Osteoblast (primary cell): ENCODE results near the gene KCNJ12. TPM values are rescaled to one million over a fixed set of nuclear protein-coding genes. Genes with fewer than 3 reads are reported as not detected.

Source experiments
- DNase-seq: peaks from one replicate; pipeline ENCODE4 v3.0.0; 2011; ENCODE audit warnings: low spot score, mixed read lengths; ENCODE audit not compliant: insufficient read length; ENCODE audit errors: missing footprints
- H2AFZ ChIP-seq: 2 replicates; pipeline ENCODE4 v1.6.0; 2011; ENCODE audit warnings: mild to moderate bottlenecking, low read length
- H3K27ac ChIP-seq: 2 replicates; pipeline ENCODE4 v1.5.1; 2011; ENCODE audit warnings: mild to moderate bottlenecking, low read depth, low read length, moderate library complexity
- H3K27me3 ChIP-seq: 2 replicates; pipeline ENCODE4 v1.6.0; 2012; ENCODE audit warnings: mild to moderate bottlenecking, control low read depth, inconsistent platforms, low read length, moderate library complexity; ENCODE audit not compliant: insufficient read depth
- H3K36me3 ChIP-seq: 2 replicates; pipeline ENCODE4 v1.5.1; 2011; ENCODE audit warnings: mild to moderate bottlenecking, low read length, control low read depth, moderate library complexity; ENCODE audit not compliant: insufficient read depth
- H3K4me1 ChIP-seq: 2 replicates; pipeline ENCODE4 v1.5.1; 2011; ENCODE audit warnings: mild to moderate bottlenecking, low read length, control low read depth, moderate library complexity; ENCODE audit not compliant: insufficient read depth
- H3K4me2 ChIP-seq: 2 replicates; pipeline ENCODE4 v1.6.0; 2011; ENCODE audit warnings: mild to moderate bottlenecking, low read length; ENCODE audit not compliant: insufficient read depth
- H3K4me3 ChIP-seq: fragments of 200-600 bp; sonication (generic); 3 replicates; pipeline ENCODE4 v1.5.1; 2012; ENCODE audit warnings: mild to moderate bottlenecking, low read length, inconsistent platforms; ENCODE audit not compliant: insufficient read depth
- H3K79me2 ChIP-seq: 2 replicates; pipeline ENCODE4 v1.6.0; 2012; ENCODE audit warnings: mild to moderate bottlenecking, low read length, control low read depth, inconsistent platforms; ENCODE audit not compliant: insufficient read depth
- H3K9me3 ChIP-seq: 2 replicates; pipeline ENCODE4 v1.5.1; 2011; ENCODE audit warnings: low read depth, low read length, control low read depth
- H4K20me1 ChIP-seq: 2 replicates; pipeline ENCODE4 v1.6.0; 2012; ENCODE audit warnings: mild to moderate bottlenecking, low read length, control low read depth; ENCODE audit not compliant: insufficient read depth
- CTCF ChIP-seq: IDR thresholded peaks from 2 replicates; pipeline ENCODE4 v1.5.1; 2011; ENCODE audit warnings: mild to moderate bottlenecking, low read depth, low read length, moderate library complexity; ENCODE audit errors: extremely low read depth
- total RNA-seq: library from RNA; depleted of rRNA; stranded (reverse); fragments of >200 nt; gene quantifications from 2 replicates; pipeline ENCODE4 v1.2.3, GENCODE V29; 2012

KCNJ12 gene
- total RNA-seq, 1 donor: under 0.01 TPM

- Histone ChIP-seq H2AFZ (no peak overlapping the region), H3K27ac (no peak overlapping the region), H4K20me1 (no peaks in the 10 kb centered on the region), H3K9me3 (no peaks in the 10 kb centered on the region), H3K4me3 (no peak overlapping the region), H3K4me1 (no peaks in the 10 kb centered on the region), H3K27me3 (peaks cover 22% of the 10 kb centered on the region), H3K4me2 (no peak overlapping the region), H3K36me3 (no peaks in the 10 kb centered on the region), H3K79me2 (no peaks in the 10 kb centered on the region)
- DNase-seq: no peak
- no peak for TF ChIP-seq CTCF
These were observed 91.8 kb downstream of the KCNJ12 start for GRCh38 chr17:21467739-21468490.

Other genes with a start within 250 kb of the KCNJ12 start
- gene DHRS7B, start 249.4 kb upstream of the KCNJ12 start, total RNA-seq: 15.2 and 19.4 TPM in 2 replicates
- 12.1 and 18.1 TPM in 2 replicates for gene TMEM11, start 162.2 kb upstream of the KCNJ12 start, total RNA-seq
- 13.0 and 15.2 TPM in 2 replicates for gene NATD1, start 122.9 kb upstream of the KCNJ12 start, total RNA-seq
- gene MAP2K3, start 91.6 kb upstream of the KCNJ12 start, total RNA-seq: 24.5 and 27.5 TPM in 2 replicates